ENCODE results near the gene BLOC1S5. TPM values are rescaled to one million over a fixed set of nuclear protein-coding genes. Genes with fewer than 3 reads are reported as not detected.

Gene BLOC1S5
- total and polyA plus RNA-seq, 2 of the 13 experiments (the other 11 are each of a cell fraction or from before 2014, with no cell fraction given) = 10.5 to 41.5 TPM

DNA sequence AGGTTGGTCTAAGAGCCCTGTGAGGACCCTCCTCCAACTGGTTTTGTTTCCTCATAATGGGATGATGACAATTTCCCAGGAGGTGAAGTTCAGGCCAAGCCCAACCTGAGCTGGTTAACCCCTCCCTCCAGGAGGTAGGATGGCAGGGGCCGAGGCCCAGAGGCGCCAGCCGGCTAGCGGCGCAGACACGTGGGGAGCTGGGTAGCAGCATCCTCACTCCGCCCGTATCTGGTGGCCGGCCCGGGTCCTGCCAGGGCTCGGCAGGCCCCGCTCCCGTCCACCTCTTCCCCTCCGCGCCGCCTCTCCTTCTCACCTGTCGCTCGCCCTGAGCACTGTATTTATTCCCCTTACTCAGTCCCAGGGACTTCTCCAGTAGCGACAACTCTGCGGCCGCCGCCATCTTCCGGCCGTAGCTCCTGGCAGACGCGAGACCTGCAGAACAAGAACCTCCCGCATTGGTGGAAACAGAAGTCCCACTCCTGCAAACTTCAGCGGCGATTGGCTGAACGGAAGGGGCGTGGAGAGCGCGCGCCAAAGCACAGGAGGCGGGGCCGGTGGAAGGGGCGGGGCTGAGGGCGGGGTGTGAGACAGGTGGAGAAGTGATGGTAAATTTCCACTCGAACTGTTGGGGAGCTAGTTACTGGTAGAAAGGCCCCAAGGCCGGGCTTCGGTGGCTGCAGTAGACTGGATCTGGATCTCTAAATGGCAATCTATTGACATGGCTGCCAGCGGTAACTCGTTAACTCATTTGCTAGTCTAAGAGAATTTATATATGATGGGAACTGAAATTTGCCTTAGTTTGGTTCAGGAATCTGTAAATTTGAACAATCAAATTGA lies 38.2 kb upstream of the BLOC1S5 start, which contains the start of gene EEF1E1 (continued):
- 0 out of 2 replicates have a peak, but pooled peaks have one; percentile 27 for TF ChIP-seq BRCA1 (CRISPR knock-in tag; IDR thresholded peaks at IDR 0.05)
- TF ChIP-seq SNAPC2 (CRISPR knock-in tag; IDR thresholded peaks at IDR 0.05) = no peak
- peak; percentile 88 for TF ChIP-seq GMEB1 (CRISPR knock-in tag; IDR thresholded peaks at IDR 0.05; ENCODE audit: borderline replicate concordance)
- TF ChIP-seq KDM3A (CRISPR knock-in tag; IDR thresholded peaks at IDR 0.05; ENCODE audit: low read depth) = peak; percentile 50; the same call in 1 of the 2 replicates
- TF ChIP-seq ZFY (CRISPR knock-in tag; IDR thresholded peaks at IDR 0.05) = peak; percentile 90
- TF ChIP-seq, protein P1, sequence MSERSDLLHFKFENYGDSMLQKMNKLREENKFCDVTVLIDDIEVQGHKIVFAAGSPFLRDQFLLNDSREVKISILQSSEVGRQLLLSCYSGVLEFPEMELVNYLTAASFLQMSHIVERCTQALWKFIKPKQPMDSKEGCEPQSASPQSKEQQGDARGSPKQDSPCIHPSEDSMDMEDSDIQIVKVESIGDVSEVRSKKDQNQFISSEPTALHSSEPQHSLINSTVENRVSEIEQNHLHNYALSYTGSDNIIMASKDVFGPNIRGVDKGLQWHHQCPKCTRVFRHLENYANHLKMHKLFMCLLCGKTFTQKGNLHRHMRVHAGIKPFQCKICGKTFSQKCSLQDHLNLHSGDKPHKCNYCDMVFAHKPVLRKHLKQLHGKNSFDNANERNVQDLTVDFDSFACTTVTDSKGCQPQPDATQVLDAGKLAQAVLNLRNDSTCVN (CRISPR knock-in tag; IDR thresholded peaks at IDR 0.05; ENCODE audit: borderline replicate concordance) = peak; percentile 31; the same call in 1 of the 2 replicates
- TF ChIP-seq, protein P2, sequence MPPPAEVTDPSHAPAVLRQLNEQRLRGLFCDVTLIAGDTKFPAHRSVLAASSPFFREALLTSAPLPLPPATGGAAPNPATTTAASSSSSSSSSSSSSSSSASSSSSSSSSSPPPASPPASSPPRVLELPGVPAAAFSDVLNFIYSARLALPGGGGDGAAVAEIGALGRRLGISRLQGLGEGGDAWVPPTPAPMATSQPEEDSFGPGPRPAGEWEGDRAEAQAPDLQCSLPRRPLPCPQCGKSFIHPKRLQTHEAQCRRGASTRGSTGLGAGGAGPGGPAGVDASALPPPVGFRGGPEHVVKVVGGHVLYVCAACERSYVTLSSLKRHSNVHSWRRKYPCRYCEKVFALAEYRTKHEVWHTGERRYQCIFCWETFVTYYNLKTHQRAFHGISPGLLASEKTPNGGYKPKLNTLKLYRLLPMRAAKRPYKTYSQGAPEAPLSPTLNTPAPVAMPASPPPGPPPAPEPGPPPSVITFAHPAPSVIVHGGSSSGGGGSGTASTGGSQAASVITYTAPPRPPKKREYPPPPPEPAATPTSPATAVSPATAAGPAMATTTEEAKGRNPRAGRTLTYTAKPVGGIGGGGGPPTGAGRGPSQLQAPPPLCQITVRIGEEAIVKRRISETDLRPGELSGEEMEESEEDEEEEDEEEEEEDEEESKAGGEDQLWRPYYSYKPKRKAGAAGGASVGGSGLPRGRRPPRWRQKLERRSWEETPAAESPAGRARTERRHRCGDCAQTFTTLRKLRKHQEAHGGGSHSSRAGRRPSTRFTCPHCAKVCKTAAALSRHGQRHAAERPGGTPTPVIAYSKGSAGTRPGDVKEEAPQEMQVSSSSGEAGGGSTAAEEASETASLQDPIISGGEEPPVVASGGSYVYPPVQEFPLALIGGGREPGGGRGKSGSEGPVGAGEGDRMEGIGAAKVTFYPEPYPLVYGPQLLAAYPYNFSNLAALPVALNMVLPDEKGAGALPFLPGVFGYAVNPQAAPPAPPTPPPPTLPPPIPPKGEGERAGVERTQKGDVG (CRISPR knock-in tag; IDR thresholded peaks at IDR 0.05; ENCODE audit: borderline replicate concordance) = peak; percentile 79; the same call in 1 of the 2 replicates
- TF ChIP-seq MTA3 (CRISPR knock-in tag; IDR thresholded peaks at IDR 0.05) = no peak
- TF ChIP-seq, protein P3, sequence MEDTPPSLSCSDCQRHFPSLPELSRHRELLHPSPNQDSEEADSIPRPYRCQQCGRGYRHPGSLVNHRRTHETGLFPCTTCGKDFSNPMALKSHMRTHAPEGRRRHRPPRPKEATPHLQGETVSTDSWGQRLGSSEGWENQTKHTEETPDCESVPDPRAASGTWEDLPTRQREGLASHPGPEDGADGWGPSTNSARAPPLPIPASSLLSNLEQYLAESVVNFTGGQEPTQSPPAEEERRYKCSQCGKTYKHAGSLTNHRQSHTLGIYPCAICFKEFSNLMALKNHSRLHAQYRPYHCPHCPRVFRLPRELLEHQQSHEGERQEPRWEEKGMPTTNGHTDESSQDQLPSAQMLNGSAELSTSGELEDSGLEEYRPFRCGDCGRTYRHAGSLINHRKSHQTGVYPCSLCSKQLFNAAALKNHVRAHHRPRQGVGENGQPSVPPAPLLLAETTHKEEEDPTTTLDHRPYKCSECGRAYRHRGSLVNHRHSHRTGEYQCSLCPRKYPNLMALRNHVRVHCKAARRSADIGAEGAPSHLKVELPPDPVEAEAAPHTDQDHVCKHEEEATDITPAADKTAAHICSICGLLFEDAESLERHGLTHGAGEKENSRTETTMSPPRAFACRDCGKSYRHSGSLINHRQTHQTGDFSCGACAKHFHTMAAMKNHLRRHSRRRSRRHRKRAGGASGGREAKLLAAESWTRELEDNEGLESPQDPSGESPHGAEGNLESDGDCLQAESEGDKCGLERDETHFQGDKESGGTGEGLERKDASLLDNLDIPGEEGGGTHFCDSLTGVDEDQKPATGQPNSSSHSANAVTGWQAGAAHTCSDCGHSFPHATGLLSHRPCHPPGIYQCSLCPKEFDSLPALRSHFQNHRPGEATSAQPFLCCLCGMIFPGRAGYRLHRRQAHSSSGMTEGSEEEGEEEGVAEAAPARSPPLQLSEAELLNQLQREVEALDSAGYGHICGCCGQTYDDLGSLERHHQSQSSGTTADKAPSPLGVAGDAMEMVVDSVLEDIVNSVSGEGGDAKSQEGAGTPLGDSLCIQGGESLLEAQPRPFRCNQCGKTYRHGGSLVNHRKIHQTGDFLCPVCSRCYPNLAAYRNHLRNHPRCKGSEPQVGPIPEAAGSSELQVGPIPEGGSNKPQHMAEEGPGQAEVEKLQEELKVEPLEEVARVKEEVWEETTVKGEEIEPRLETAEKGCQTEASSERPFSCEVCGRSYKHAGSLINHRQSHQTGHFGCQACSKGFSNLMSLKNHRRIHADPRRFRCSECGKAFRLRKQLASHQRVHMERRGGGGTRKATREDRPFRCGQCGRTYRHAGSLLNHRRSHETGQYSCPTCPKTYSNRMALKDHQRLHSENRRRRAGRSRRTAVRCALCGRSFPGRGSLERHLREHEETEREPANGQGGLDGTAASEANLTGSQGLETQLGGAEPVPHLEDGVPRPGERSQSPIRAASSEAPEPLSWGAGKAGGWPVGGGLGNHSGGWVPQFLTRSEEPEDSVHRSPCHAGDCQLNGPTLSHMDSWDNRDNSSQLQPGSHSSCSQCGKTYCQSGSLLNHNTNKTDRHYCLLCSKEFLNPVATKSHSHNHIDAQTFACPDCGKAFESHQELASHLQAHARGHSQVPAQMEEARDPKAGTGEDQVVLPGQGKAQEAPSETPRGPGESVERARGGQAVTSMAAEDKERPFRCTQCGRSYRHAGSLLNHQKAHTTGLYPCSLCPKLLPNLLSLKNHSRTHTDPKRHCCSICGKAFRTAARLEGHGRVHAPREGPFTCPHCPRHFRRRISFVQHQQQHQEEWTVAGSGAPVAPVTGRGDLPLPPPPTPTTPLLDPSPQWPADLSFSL (CRISPR knock-in tag; IDR thresholded peaks at IDR 0.05) = peak; percentile 57; the same call in 1 of the 2 replicates
- peak; percentile 16; the same call in 1 of the 2 replicates for TF ChIP-seq IRF2 (CRISPR knock-in tag; IDR thresholded peaks at IDR 0.05)
- TF ChIP-seq, protein P4, sequence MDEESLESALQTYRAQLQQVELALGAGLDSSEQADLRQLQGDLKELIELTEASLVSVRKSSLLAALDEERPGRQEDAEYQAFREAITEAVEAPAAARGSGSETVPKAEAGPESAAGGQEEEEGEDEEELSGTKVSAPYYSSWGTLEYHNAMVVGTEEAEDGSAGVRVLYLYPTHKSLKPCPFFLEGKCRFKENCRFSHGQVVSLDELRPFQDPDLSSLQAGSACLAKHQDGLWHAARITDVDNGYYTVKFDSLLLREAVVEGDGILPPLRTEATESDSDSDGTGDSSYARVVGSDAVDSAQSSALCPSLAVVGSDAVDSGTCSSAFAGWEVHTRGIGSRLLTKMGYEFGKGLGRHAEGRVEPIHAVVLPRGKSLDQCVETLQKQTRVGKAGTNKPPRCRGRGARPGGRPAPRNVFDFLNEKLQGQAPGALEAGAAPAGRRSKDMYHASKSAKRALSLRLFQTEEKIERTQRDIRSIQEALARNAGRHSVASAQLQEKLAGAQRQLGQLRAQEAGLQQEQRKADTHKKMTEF (CRISPR knock-in tag; IDR thresholded peaks at IDR 0.05) = peak; percentile 89
